Stimulated activated CD8-positive, alpha-beta memory T cell treated with anti-CD3 and anti-CD28 coated beads, Interleukin-7, amount 100 ng/mL, for 1 hour (primary cell): ENCODE measurements around the gene ANXA2.
"Not testable (repeated sequence)": the region's sequence is repeated elsewhere in the genome, so short reads cannot be mapped to it uniquely, and the experiment has no call there.

Source experiments
- DNase-seq, 2 donors: peaks; one replicate each; pipeline ENCODE4 v3.0.0-alpha.2; 2020; ENCODE audit warnings: low read depth in 2 of 2

ANXA2 gene

GRCh38 chr15:60410350-60410749 lies 12.6 kb upstream of the ANXA2 start:
- DNase-seq: not testable (repeated sequence)

DNA sequence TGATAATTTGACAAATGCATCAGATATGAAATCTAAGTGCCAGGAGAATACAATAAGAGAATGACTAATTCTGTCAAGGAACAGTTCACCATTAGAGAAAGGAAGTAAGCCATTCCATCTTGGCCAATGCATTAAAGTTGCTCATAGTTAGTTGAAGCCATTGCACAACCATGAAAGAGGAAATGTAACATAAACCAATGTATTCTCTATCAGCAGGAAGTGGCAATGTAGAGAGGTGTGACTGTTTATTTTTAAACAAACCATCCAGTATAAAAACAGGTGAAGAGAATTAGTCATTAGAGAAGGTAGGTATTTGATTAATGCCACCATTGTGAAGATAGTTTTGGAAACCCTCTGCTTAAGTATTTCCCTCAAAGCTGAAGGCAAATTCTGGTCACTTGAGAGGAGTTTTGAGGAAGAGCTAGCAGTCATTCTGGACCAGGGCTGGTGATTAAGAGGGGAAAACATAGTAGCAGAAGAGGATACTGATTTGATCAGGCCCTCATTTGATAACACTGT lies 10.7 kb upstream of the ANXA2 start:
- no peak for DNase-seq

DNA sequence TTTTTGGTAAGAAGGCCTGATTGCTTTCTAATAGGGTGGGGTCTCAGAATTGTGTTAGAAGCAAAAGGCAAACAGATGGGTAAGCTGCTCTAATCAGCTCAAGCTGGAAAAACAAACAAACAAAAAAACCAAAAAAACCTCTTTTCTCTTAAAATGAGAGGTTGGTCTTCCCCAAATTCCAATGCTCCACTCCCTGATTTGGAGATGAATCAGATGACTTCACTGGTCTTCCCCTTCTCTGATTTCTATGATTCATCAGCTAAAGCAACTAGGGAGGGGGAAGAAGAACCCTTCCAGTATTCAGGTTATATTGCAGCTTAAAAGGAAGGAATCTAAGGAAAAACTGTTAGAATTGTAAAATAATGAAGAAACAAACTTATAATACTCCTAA lies 9.6 kb upstream of the ANXA2 start:
- no peak for DNase-seq

- no peak for DNase-seq
Measured at GRCh38 chr15:60406513-60407414, 9.0 kb upstream of the ANXA2 start.

- no peak for DNase-seq
Measured at GRCh38 chr15:60405399-60405798, 7.6 kb upstream of the ANXA2 start.

DNA sequence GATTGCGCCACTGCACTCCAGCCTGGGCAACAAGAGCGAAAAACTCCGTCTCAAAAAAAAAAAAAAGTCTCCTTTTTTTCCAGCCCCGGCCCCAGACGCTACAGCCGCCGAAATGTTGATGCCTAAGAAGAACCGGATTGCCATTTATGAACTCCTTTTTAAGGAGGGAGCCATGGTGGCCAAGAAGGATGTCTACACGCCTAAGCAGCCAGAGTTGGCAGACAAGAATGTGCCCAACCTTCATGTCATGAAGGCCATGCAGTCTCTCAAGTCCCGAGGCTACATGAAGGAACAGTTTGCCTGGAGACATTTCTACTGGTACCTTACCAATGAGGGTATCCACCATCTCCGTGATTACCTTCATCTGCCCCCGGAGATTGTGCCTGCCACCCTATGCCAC lies 6.6 kb upstream of the ANXA2 start:
- not testable (repeated sequence) for DNase-seq

DNA sequence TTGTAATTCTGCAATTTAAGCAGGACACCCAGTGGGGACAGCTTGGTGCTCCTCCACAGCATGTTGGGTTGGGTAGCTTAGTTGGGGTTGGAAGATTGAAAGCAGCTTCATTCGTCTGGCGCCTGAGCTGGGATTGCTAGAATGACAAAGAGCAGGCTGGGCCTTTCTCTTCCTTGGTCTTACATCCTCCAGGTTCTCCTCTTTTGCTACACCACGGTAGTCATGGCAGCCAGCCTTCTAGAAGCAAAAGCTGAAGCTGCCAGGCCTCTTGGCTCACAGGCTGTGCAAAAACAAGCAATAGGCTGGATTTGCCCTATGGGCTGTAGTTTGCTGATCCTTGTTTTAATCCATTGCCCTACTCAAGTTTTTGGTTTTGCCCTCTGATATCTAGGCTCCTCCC lies 3.2 kb upstream of the ANXA2 start:
- DNase-seq: no peak

DNA sequence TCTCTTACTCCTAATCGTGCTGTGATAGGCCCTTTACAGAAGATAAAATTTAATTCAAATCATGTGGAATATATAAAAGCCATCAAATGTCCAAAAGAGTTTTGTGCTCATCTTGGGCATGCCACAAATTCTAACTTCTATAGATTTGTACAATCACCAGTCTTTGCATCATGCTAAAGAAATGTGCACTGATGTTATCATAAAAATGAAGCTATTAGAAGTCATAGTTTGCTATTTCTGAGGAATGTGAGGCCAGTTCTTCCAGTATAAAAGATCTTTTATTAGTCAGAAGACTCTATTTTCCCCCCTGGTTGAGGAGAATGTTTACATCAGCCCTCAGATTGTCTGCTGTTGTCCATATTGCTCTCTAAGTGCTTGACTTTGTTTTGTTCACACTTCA lies 2.1 kb upstream of the ANXA2 start:
- DNase-seq: no peak

DNA sequence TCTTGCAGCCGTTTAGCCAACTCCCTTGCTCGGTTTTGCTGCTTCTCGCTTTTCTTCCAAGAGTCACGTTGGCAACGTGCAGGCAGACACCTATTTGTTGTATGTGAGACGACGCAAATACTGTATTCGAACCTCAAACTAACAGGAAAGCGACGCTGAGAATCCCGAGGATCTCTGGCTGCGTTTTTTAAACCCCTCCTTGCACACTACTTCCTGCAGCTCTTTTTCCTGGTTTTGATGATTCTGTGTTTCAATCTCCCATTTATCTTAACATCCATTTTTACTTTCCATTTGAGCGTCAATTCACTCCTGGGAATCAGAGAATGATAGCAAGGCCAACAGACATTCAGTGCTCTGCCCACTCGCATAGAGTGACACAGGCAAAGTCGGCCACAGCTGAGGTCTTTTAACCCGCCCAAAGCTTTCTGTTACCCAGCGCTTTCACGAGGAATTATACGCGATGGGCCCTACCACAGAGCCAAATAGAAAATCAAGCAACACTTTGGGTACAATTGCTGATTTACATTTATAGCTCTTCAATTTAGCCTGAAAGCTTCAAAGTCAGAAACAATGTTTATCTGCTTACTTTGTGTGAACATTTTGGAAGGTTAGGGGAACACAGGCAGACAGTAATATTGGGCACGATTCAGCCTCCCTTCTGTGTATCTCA lies 1.6 kb upstream of the ANXA2 start:
- no peak for DNase-seq

GRCh38 chr15:60396958-60397771 lies 621 bp downstream of the ANXA2 start:
- DNase-seq: peak in 1 of 2 donors; percentile 15

DNA sequence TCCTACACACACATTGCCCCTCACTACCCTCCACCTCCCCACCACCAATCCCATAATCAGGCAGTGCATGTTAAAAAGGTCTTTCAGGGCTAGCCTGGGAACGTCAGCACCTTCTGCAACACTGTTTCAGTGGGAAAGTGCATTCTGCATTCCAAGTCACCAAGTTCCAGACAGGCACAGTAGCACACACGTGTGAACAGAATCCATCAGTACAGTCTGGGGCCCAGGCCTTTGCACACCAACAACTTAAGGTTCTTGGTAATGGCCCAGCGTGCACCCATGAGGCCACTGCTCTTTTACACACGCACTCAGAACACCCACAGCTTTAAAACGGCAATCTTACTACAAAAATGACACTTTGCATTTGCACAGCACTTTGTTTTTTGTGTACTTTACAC lies 1.2 kb downstream of the ANXA2 start:
- DNase-seq: no peak

DNA sequence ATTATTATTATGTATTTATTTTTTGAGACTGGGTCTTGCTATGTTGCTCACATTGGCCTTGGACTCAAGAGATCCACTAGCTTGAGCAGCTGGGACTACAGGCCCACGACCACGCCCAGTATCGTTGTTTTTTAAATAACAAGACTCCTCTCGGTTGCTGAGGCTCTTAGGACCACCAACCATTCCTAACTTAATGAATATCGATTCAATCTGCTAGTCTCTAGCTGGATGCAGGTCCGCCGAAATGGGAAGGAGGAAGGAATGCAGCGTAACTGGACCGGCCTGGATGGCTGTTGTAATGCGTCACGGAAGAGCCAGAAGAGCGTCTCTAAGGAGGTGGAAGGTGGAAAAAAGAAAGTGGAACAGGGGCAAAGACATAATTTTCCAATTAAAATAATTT lies 1.7 kb downstream of the ANXA2 start:
- no peak for DNase-seq

- DNase-seq: no peak
Measured at GRCh38 chr15:60395276-60396011, 2.3 kb downstream of the ANXA2 start.

DNA sequence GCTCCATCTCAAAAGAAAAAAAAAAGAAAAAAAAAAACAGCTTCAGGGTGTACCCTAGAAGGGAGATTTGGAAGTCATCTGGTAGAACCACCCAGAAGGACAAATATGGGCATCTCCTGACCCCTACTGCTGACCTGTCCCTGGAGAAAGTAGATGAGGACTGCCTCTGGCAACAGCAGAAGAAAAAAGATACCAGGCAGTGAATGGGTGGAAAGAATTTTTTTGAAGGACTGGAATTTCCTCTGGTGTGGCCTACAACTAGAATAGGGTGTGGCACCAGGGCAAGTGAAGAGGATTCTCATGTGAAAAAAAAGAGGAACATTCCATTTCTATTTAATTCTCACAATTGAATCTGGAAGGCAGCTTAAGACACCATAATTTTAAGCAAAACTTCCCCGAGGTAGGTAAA lies 3.1 kb downstream of the ANXA2 start:
- DNase-seq: no peak

DNA sequence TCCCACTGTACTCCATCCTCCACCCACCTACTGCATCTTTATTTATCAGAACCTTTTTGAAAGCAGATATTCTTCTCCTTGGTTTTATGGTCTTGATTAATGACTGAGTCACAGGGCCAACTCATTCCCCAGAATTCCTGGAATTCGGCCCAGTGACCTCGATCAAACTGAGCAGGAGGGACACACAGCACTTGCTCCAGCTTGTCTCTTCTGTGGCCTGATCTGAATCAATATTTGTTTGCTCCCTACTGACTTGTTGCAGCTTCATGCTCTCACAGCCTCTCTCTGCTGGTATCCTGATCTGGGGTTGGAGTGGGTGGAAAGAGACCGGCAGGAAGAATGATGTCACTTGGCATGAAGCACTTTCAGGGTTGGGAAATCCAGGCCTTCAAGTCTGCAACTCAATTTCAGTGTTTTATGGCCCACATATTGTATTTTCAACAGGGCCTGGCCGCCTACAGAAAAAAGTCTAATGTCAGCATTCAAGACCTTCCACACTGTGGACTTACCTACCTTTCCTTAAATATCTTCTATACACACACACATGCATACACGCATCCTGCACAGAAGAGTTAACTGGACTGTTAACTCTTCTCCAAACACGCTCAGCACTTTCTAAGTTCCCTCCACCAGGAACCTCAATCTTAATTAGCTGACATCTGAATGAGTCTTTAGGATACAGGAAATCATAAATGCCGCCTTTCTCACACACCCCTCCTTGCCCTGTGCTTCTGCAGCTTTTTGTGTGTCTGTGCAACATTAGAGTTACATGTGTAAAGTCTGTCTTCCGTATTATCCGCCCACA lies 4.6 kb downstream of the ANXA2 start:
- DNase-seq: no peak

GRCh38 chr15:60392601-60392985 lies 5.2 kb downstream of the ANXA2 start:
- DNase-seq: no peak

DNA sequence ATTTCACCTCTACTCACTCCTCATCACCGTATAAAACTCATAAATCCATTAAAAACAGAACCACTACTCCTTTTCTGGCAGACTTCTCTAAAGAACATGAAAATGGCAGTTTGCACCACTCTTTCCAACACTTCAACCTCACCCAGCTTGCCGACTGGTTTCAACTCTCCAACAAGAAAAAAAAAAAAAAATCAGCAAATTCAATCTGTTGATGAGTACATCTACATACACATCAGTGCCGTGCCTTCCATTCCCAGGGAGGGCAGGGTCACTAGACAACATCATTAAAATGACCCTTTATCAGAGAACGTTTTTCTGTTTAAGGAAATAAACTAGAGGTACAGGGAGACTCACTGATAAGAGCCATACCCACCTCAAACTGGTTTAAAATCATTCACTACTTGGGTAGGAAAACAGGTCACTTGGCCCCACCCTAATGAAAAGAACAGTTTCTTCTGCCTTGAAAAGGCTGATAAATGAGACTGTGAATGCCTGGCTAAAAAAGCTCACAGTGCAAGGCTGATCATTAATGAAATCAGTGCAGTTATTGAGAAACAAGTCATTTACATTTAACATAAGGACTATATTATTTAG lies 6.0 kb downstream of the ANXA2 start:
- no peak for DNase-seq

GRCh38 chr15:60390871-60391501 lies 6.8 kb downstream of the ANXA2 start:
- no peak for DNase-seq

GRCh38 chr15:60390231-60390630 lies 7.6 kb downstream of the ANXA2 start:
- DNase-seq: no peak
